ENCODE results near the gene EVPL. TPM values are rescaled to one million over a fixed set of nuclear protein-coding genes. Genes with fewer than 3 reads are reported as not detected.
A peak's percentile ranks its signal among the peaks of the same experiment; 100 is the strongest.

Gene EVPL
- polyA plus RNA-seq, 1 donor (not counting 4 experiments of a cell fraction or from before 2014, with no cell fraction given): 7.6 TPM

DNA sequence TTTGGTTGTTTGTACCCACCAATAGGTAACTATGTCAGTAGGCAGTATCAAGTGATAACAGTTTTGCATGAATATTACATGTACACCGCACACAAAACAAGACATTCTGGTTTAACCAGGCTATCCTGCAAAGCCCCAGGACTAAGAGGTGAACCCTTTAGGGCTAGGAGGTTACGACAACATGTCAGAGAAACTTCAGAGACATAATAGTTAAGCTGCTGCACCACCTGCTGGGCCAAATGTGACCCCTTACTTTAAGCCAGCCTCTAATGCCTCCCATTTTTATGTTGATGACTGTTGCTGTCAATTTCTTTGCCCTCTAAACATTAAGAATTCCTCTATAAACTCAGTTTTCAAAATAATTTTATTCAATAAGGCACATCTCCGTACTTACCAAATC lies 29.8 kb upstream of the EVPL start:
- Histone ChIP-seq H3K4me3 (ENCODE audit: control insufficient read depth in 2 of 3, extremely low read depth in 1 of 3, insufficient read depth in 2 of 3, low read depth in 1 of 3, low read length in 3 of 3) (no peak overlapping the region), H3K9ac (ENCODE audit: control insufficient read depth, extremely low read depth, insufficient read depth, low read length) (no peak overlapping the region), H3K27ac (ENCODE audit: control insufficient read depth, insufficient read depth, low read length) (no peak overlapping the region), H3K9me1 (ENCODE audit: control insufficient read depth, extremely low read depth, insufficient read depth, low read length) (peaks cover 3% of the 10 kb centered on the region), H3K4me2 (ENCODE audit: control insufficient read depth, extremely low read depth, insufficient read depth, low read depth, low read length) (no peak overlapping the region), H3K27me3 (ENCODE audit: control insufficient read depth, extremely low read depth, insufficient read depth, low read length) (no peaks in the 10 kb centered on the region), H2AFZ (ENCODE audit: control insufficient read depth, low read length) (no peak overlapping the region), H3K36me3 (ENCODE audit: control insufficient read depth in 2 of 2, extremely low read depth in 1 of 2, insufficient read depth in 2 of 2, low read length in 2 of 2) (peaks cover 35 to 39% of the 10 kb centered on the region in 2 experiments), H3K79me2 (ENCODE audit: control insufficient read depth, insufficient read depth, low read length) (peaks cover 7% of the 10 kb centered on the region), H3K4me1 (ENCODE audit: control insufficient read depth, extremely low read depth, insufficient read depth, low read length) (peaks cover 20% of the 10 kb centered on the region), H3K9me3 (ENCODE audit: control insufficient read depth, low read depth, low read length) (no peaks in the 10 kb centered on the region), H4K20me1 (ENCODE audit: control insufficient read depth, extremely low read depth, insufficient read depth, low read length) (no peaks in the 10 kb centered on the region)
- dilution Hi-C loops (cut with MboI; ENCODE audit: extremely low pct_ligation_motif_present, low sequenced_read_pairs): no loop called here
- FAIRE-seq (no peak), DNase-seq (ENCODE audit: low read depth, low spot score) (no peak)
- TF ChIP-seq, protein P1, sequence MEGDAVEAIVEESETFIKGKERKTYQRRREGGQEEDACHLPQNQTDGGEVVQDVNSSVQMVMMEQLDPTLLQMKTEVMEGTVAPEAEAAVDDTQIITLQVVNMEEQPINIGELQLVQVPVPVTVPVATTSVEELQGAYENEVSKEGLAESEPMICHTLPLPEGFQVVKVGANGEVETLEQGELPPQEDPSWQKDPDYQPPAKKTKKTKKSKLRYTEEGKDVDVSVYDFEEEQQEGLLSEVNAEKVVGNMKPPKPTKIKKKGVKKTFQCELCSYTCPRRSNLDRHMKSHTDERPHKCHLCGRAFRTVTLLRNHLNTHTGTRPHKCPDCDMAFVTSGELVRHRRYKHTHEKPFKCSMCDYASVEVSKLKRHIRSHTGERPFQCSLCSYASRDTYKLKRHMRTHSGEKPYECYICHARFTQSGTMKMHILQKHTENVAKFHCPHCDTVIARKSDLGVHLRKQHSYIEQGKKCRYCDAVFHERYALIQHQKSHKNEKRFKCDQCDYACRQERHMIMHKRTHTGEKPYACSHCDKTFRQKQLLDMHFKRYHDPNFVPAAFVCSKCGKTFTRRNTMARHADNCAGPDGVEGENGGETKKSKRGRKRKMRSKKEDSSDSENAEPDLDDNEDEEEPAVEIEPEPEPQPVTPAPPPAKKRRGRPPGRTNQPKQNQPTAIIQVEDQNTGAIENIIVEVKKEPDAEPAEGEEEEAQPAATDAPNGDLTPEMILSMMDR (optimal IDR thresholded peaks at IDR 0.05 in 1 of 3, IDR thresholded peaks at IDR 0.05 in 1 of 3, conservative IDR thresholded peaks at IDR 0.05 in 1 of 3; ENCODE audit: extremely low read depth in 1 of 3, insufficient read depth in 2 of 3, low read length in 3 of 3): peak; percentile 21 to 37 (median 36)
- TF ChIP-seq EZH2 (IDR thresholded peaks at IDR 0.05; ENCODE audit: low read length): no peak

DNA sequence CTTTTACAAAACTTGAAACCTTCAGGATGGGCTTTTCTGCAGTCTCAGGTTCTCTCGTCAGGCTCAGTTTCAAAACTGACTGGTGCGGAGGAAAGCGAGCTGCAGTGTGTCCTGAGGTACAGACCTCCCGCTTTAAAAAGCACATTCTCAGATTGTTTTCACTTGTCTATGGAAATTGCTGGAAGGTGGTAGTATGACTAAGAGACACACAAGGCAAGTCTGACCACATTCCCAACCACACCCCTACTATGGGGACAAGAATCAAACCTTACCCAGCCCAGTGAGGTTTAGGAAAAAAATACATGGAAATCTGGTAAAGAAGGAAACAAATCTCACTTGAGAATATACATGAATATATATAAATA lies 27.0 kb upstream of the EVPL start:
- Histone ChIP-seq H3K4me1 (ENCODE audit: control insufficient read depth, extremely low read depth, insufficient read depth, low read length) (peaks cover 27% of the 10 kb centered on the region), H2AFZ (ENCODE audit: control insufficient read depth, low read length) (no peak overlapping the region), H4K20me1 (ENCODE audit: control insufficient read depth, extremely low read depth, insufficient read depth, low read length) (no peaks in the 10 kb centered on the region), H3K9me3 (ENCODE audit: control insufficient read depth, low read depth, low read length) (no peaks in the 10 kb centered on the region), H3K27ac (ENCODE audit: control insufficient read depth, insufficient read depth, low read length) (peak overlapping the region; percentile 99), H3K36me3 (ENCODE audit: control insufficient read depth in 2 of 2, extremely low read depth in 1 of 2, insufficient read depth in 2 of 2, low read length in 2 of 2) (peaks cover 22 to 46% of the 10 kb centered on the region in 2 experiments), H3K79me2 (ENCODE audit: control insufficient read depth, insufficient read depth, low read length) (peaks cover 7% of the 10 kb centered on the region), H3K4me2 (ENCODE audit: control insufficient read depth, extremely low read depth, insufficient read depth, low read depth, low read length) (peak overlapping the region; percentile 99), H3K4me3 (ENCODE audit: control insufficient read depth in 2 of 3, extremely low read depth in 1 of 3, insufficient read depth in 2 of 3, low read depth in 1 of 3, low read length in 3 of 3) (peak overlapping the region in 2 of 3 experiments; percentile 55 to 72), H3K27me3 (ENCODE audit: control insufficient read depth, extremely low read depth, insufficient read depth, low read length) (no peaks in the 10 kb centered on the region), H3K9ac (ENCODE audit: control insufficient read depth, extremely low read depth, insufficient read depth, low read length) (peak overlapping the region; percentile 81), H3K9me1 (ENCODE audit: control insufficient read depth, extremely low read depth, insufficient read depth, low read length) (peaks cover 3% of the 10 kb centered on the region)
- no peak for TF ChIP-seq EZH2 (IDR thresholded peaks at IDR 0.05; ENCODE audit: low read length)
- TF ChIP-seq, protein P1 (optimal IDR thresholded peaks at IDR 0.05 in 1 of 3, IDR thresholded peaks at IDR 0.05 in 1 of 3, conservative IDR thresholded peaks at IDR 0.05 in 1 of 3; ENCODE audit: extremely low read depth in 1 of 3, insufficient read depth in 2 of 3, low read length in 3 of 3): no peak
- dilution Hi-C loops (cut with MboI; ENCODE audit: extremely low pct_ligation_motif_present, low sequenced_read_pairs): no loop called here
- DNase-seq (ENCODE audit: low read depth, low spot score): peak; percentile 68
- FAIRE-seq: peak; percentile 88
